PC-3 (cell line): Measurements from ENCODE around the gene ASPRV1. TPM values are rescaled to one million over a fixed set of nuclear protein-coding genes. Genes with fewer than 3 reads are reported as not detected.
A peak's percentile ranks its signal among the peaks of the same experiment; 100 is the strongest.

Source experiments
- ATAC-seq: fragments of 200-7000 bp; cut with Tn5 transposase; 2 replicates; pipeline ENCODE4 v1.9.1; 2020; ENCODE audit warnings: mild to moderate bottlenecking, moderate library complexity
- BruUV-seq: library from RNA; stranded (reverse); fragments of 400-500 nt; replicated peaks from 2 replicates; lab custom pipeline; 2021; lab: Mats Ljungman, UMichigan
- CTCF ChIA-PET: fragments of 300-600 bp; sonication (Branson Sonifier 250); formaldehyde crosslinking; loops from one replicate; lab custom pipeline; 2022; ENCODE audit warnings: antibody characterized with exemption; lab: Charles Lee
- POLR2A ChIA-PET: fragments of 300-600 bp; sonication (Branson Sonifier 250); formaldehyde crosslinking; loops from one replicate; lab custom pipeline; 2022; ENCODE audit warnings: antibody characterized with exemption; ENCODE audit not compliant: unreplicated experiment; lab: Charles Lee
- DNase-seq: peaks from one replicate; pipeline ENCODE4 v3.0.0-alpha.2; 2015
- H2AFZ ChIP-seq: fragments of 300-600 bp; sonication (generic); 2 replicates; pipeline ENCODE4 v1.6.0; 2016; ENCODE audit warnings: antibody characterized with exemption, low read length
- H3F3A ChIP-seq: fragments of 300-600 bp; sonication (generic); one replicate; pipeline ENCODE4 v1.6.0; 2017; ENCODE audit warnings: antibody characterized with exemption, low read length, control low read depth, mild to moderate bottlenecking; ENCODE audit not compliant: unreplicated experiment
- H3K27ac ChIP-seq: fragments of 300-600 bp; sonication (generic); 2 replicates; pipeline ENCODE4 v1.5.1; 2016; ENCODE audit warnings: mild to moderate bottlenecking, low read length
- H3K27me3 ChIP-seq: fragments of 300-600 bp; sonication (generic); 2 replicates; pipeline ENCODE4 v1.6.1; 2016; ENCODE audit warnings: low read length, mixed read lengths
- H3K36me3 ChIP-seq: fragments of 300-600 bp; sonication (generic); 2 replicates; pipeline ENCODE4 v1.6.1; 2016; ENCODE audit warnings: low read depth, mixed run types, low read length, mixed read lengths
- H3K4me1 ChIP-seq: fragments of 300-600 bp; sonication (generic); 2 replicates; pipeline ENCODE4 v1.5.1; 2016; ENCODE audit warnings: low read length; ENCODE audit not compliant: insufficient read depth
- H3K4me2 ChIP-seq: fragments of 300-600 bp; sonication (generic); 2 replicates; pipeline ENCODE4 v1.6.0; 2016; ENCODE audit warnings: low read length
- H3K4me3 ChIP-seq: fragments of 300-600 bp; sonication (generic); 2 replicates; pipeline ENCODE4 v1.5.1; 2016; ENCODE audit warnings: mild to moderate bottlenecking, low read length, mixed read lengths
- H3K79me2 ChIP-seq: fragments of 300-600 bp; sonication (generic); 2 replicates; pipeline ENCODE4 v1.6.1; 2017; ENCODE audit warnings: low read length, mixed read lengths
- H3K9ac ChIP-seq: fragments of 300-600 bp; sonication (generic); 2 replicates; pipeline ENCODE4 v1.6.0; 2016; ENCODE audit warnings: mild to moderate bottlenecking, low read length
- H3K9me2 ChIP-seq: fragments of 300-600 bp; sonication (generic); replicated peaks from 2 replicates; pipeline ENCODE4 v1.6.1; 2016; ENCODE audit warnings: mixed run types, low read length, mixed read lengths
- H3K9me3 ChIP-seq: fragments of 300-600 bp; sonication (generic); 2 replicates; pipeline ENCODE4 v1.6.1; 2016; ENCODE audit warnings: low read length, mixed read lengths
- H4K20me1 ChIP-seq: fragments of 300-600 bp; sonication (generic); 2 replicates; pipeline ENCODE4 v1.6.1; 2016; ENCODE audit warnings: low read length, mixed read lengths
- EZH2 ChIP-seq: fragments of 300-600 bp; sonication (generic); IDR thresholded peaks from one replicate; pipeline ENCODE4 v1.6.1; 2017; ENCODE audit warnings: antibody characterized with exemption, mild to moderate bottlenecking, low read length; ENCODE audit not compliant: unreplicated experiment
- EZH2phosphoT487 ChIP-seq: fragments of 300-600 bp; sonication (generic); IDR thresholded peaks from 2 replicates; pipeline ENCODE4 v1.6.1; 2018; ENCODE audit warnings: mild to moderate bottlenecking, antibody characterized with exemption, low read length, borderline replicate concordance
- intact Hi-C: fragments of 100-400 bp; cut with micrococcal nuclease; formaldehyde crosslinking; loops from 2 replicates; pipeline ENCODE4 v1.9.0; 2023
- total RNA-seq: library from RNA; depleted of rRNA; stranded (reverse); fragments of >200 nt; gene quantifications from 2 replicates; pipeline ENCODE4 v1.2.3, GENCODE V29; 2014
- TF ChIP-seq, protein P1 (sequence below): fragments of 300-600 bp; sonication (generic); conservative IDR thresholded peaks from 2 replicates; pipeline ENCODE4 v1.5.1; 2017; ENCODE audit warnings: antibody characterized with exemption, low read depth, mild to moderate bottlenecking, low read length

The ASPRV1 gene
- total RNA-seq, 1 experiment from 2014 or later: not detected

GRCh38 chr2:69933839-69934613 is 27.4 kb downstream of the ASPRV1 start:
- Histone ChIP-seq H3K9me2 (no peaks in the 10 kb centered on the region), H3K27me3 (no peaks in the 10 kb centered on the region), H3K9me3 (no peaks in the 10 kb centered on the region), H3K4me3 (peak overlapping the region; percentile 41), H2AFZ (no peak overlapping the region), H3K27ac (peak overlapping the region; percentile 93), H3K4me1 (peaks cover 40% of the 10 kb centered on the region), H3K9ac (peak overlapping the region; percentile 73), H3K79me2 (no peaks in the 10 kb centered on the region), H4K20me1 (no peaks in the 10 kb centered on the region), H3K4me2 (peak overlapping the region; percentile 77), H3K36me3 (peaks cover 20% of the 10 kb centered on the region), H3F3A (peaks cover 3% of the 10 kb centered on the region)
- ChIA-PET CTCF (interaction anchor here (0.5 kb wide), 1 partner anchor 140 kb away, joined by 11 read pairs; no protein-coding TSS in a partner anchor), POLR2A (interaction anchor here (0.8 to 1.8 kb wide), 2 partner anchors 18 to 20 kb away, joined by 5 to 6 read pairs; no protein-coding TSS in a partner anchor)
- intact Hi-C loops: loop anchor here (5.0 kb wide), 2 partner anchors 53 to 148 kb away; no protein-coding TSS in a partner anchor
- DNase-seq (peak; percentile 86), ATAC-seq (peak; percentile 77)
- BruUV-seq: TSS peak; percentile 84
- TF ChIP-seq EZH2phosphoT487 (no peak), EZH2 (no peak)
- TF ChIP-seq, protein P1, sequence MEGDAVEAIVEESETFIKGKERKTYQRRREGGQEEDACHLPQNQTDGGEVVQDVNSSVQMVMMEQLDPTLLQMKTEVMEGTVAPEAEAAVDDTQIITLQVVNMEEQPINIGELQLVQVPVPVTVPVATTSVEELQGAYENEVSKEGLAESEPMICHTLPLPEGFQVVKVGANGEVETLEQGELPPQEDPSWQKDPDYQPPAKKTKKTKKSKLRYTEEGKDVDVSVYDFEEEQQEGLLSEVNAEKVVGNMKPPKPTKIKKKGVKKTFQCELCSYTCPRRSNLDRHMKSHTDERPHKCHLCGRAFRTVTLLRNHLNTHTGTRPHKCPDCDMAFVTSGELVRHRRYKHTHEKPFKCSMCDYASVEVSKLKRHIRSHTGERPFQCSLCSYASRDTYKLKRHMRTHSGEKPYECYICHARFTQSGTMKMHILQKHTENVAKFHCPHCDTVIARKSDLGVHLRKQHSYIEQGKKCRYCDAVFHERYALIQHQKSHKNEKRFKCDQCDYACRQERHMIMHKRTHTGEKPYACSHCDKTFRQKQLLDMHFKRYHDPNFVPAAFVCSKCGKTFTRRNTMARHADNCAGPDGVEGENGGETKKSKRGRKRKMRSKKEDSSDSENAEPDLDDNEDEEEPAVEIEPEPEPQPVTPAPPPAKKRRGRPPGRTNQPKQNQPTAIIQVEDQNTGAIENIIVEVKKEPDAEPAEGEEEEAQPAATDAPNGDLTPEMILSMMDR: no peak

GRCh38 chr2:69933254-69933828 is 28.1 kb downstream of the ASPRV1 start:
- Histone ChIP-seq H3K4me2 (peak overlapping the region; percentile 77), H3K27me3 (no peaks in the 10 kb centered on the region), H3F3A (peaks cover 3% of the 10 kb centered on the region), H3K9me3 (no peaks in the 10 kb centered on the region), H4K20me1 (no peaks in the 10 kb centered on the region), H3K36me3 (peaks cover 18% of the 10 kb centered on the region), H3K9ac (peak overlapping the region; percentile 73; the same call in 1 of the 2 replicates), H3K9me2 (no peaks in the 10 kb centered on the region), H2AFZ (no peak overlapping the region), H3K79me2 (no peaks in the 10 kb centered on the region), H3K4me3 (peak overlapping the region; percentile 41), H3K4me1 (peaks cover 40% of the 10 kb centered on the region), H3K27ac (peak overlapping the region; percentile 93)
- POLR2A ChIA-PET: interaction anchor here (0.5 to 1.8 kb wide), 3 partner anchors 17 to 191 kb away, joined by 4 to 6 read pairs (median 5); no protein-coding TSS in a partner anchor
- intact Hi-C loops: loop anchor here (5.0 kb wide), 2 partner anchors 54 to 149 kb away; no protein-coding TSS in a partner anchor
- DNase-seq (peak; percentile 29), ATAC-seq (peak; percentile 9; the same call in 1 of the 2 replicates)
- no TSS peak for BruUV-seq
- CTCF ChIA-PET: interaction anchor here (0.5 to 1.3 kb wide), 3 partner anchors 138 to 143 kb away, joined by 4 to 11 read pairs (median 5); no protein-coding TSS in a partner anchor
- no peak for TF ChIP-seq EZH2phosphoT487
- TF ChIP-seq, protein P1: no peak
- TF ChIP-seq EZH2: no peak
